ENCODE measurements around the gene AFF2. TPM values are rescaled to one million over a fixed set of nuclear protein-coding genes. Genes with fewer than 3 reads are reported as not detected.

AFF2 gene
- total RNA-seq, 6 donors from 2014 or later, result 6.1 to 17.4 (median 9.7) TPM

DNA sequence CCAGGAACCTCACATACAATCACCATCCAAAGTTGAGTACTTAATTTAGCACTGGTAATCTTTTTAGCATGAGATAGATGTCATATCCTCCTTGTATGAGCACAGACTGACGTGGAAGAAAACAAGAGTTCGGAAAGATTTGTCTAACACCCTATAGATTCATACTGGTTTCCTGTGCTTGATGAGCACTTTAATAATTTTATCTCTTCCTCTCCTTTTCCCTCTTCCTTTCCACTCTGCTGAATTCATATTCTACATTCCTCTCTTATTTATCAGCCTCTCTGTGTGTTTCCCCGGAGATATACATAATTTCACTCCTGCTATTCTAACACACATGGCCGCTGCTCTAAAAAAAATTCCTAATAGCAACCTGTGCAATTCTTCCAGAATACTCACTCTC is 273.9 kb downstream of the AFF2 start:
- 66 to 78% methylated on average over 4 of the region's 4 CpGs for WGBS, 2 donors
- no peaks in the 10 kb centered on the region for H3K36me3 ChIP-seq
- no peak for ATAC-seq (ENCODE audit: low FRiP score in 2 of 2)
- H3K4me3 ChIP-seq, result no peak overlapping the region
- TF ChIP-seq, protein P1, sequence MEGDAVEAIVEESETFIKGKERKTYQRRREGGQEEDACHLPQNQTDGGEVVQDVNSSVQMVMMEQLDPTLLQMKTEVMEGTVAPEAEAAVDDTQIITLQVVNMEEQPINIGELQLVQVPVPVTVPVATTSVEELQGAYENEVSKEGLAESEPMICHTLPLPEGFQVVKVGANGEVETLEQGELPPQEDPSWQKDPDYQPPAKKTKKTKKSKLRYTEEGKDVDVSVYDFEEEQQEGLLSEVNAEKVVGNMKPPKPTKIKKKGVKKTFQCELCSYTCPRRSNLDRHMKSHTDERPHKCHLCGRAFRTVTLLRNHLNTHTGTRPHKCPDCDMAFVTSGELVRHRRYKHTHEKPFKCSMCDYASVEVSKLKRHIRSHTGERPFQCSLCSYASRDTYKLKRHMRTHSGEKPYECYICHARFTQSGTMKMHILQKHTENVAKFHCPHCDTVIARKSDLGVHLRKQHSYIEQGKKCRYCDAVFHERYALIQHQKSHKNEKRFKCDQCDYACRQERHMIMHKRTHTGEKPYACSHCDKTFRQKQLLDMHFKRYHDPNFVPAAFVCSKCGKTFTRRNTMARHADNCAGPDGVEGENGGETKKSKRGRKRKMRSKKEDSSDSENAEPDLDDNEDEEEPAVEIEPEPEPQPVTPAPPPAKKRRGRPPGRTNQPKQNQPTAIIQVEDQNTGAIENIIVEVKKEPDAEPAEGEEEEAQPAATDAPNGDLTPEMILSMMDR (IDR thresholded peaks at IDR 0.05), result no peak
- no peak for TF ChIP-seq POLR2A (IDR thresholded peaks at IDR 0.05)
- no peak for TF ChIP-seq POLR2AphosphoS5 (IDR thresholded peaks at IDR 0.05)
- no peak for TF ChIP-seq EP300 (IDR thresholded peaks at IDR 0.05)
- H3K27me3 ChIP-seq, result no peaks in the 10 kb centered on the region
- no peak for DNase-seq
- H3K9me3 ChIP-seq, result peaks cover 0 to 20% (median 0%) of the 10 kb centered on the region in 4 donors
- H3K4me1 ChIP-seq, result no peaks in the 10 kb centered on the region
- H3K27ac ChIP-seq, result no peak overlapping the region

DNA sequence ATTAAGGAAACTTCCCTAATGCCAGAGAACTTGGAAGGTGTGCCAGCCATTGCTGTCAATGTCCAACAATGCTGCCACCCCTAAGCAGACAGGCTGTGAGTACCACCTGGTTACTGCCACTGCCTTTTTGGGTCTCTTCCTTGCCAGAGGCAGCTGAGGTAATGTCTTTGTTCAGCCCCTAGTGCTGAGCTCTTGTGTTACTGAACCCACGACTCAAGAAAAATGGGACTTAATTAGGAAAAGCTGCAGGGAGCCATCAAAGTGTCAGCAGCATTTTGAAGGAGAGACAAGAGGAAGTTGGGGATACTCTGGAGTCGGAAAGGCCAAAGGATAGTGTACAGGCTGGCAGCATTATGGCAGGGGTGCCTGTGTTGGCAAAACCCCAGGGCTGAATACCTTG is 283.7 kb downstream of the AFF2 start:
- Histone ChIP-seq H3K4me1 (no peaks in the 10 kb centered on the region), H3K27ac (no peak overlapping the region), H3K9me3 (no peaks in the 10 kb centered on the region), H3K36me3 (no peaks in the 10 kb centered on the region), H3K4me3 (no peak overlapping the region), H3K27me3 (no peaks in the 10 kb centered on the region)
- WGBS, 2 donors, result 59 to 60% methylated on average over 2 of the region's 2 CpGs
- no peak for DNase-seq
- no peak for ATAC-seq (ENCODE audit: low FRiP score in 2 of 2)
- TF ChIP-seq POLR2AphosphoS5 (IDR thresholded peaks at IDR 0.05) (no peak), EP300 (IDR thresholded peaks at IDR 0.05) (no peak), POLR2A (IDR thresholded peaks at IDR 0.05) (no peak)
- TF ChIP-seq, protein P1 (IDR thresholded peaks at IDR 0.05), result no peak

DNA sequence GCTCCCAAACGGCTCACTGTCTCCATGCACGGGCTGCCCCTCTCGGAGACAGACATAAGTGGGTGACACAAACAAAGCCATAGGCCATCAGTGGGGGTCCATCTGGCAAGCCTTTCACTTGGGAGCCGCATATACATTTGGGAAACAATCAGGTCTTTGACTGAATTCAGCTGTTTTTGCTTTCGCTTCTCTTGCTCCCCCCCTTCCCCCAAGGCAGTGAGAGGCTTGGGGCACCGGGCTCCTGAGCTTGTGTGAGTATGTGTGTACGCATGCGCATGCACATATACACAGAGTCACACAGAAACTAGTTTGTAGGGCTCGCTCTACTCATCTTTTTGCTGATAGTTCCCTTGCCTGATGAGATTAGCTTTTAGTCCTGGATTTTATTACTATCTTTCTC is 284.4 kb downstream of the AFF2 start:
- Histone ChIP-seq H3K4me3 (no peak overlapping the region), H3K36me3 (no peaks in the 10 kb centered on the region), H3K4me1 (no peaks in the 10 kb centered on the region), H3K27ac (no peak overlapping the region), H3K9me3 (no peaks in the 10 kb centered on the region), H3K27me3 (no peaks in the 10 kb centered on the region)
- TF ChIP-seq EP300 (IDR thresholded peaks at IDR 0.05), result no peak
- WGBS, 2 donors, result 74 to 96% methylated on average over 5 to 9 of the region's 9 CpGs
- DNase-seq, result no peak
- no peak for ATAC-seq (ENCODE audit: low FRiP score in 2 of 2)

DNA sequence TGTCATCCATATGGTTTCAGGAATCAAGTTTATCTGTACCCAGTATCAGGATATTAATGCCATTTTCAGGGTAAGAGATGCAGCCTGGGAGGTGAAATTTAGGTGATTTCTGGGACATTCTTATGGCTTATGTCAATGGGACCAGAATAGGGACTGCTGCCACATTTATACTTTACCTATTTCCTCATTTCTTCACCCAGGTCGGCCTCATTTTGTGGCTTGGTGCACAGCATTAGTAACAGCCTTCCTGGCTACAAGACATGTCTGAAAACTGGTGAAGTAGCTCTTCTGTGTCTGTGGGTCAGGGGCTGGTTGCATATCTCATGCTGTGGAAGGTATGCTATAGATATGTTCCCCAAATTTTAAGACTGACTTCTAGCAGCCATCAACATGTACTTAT is 284.8 kb downstream of the AFF2 start:
- 64 to 70% methylated on average over 1 of the region's 1 CpG for WGBS, 2 donors
- no peaks in the 10 kb centered on the region for H3K9me3 ChIP-seq
- H3K27me3 ChIP-seq, result no peaks in the 10 kb centered on the region
- H3K27ac ChIP-seq, result no peak overlapping the region
- no peak for TF ChIP-seq POLR2A (IDR thresholded peaks at IDR 0.05)
- TF ChIP-seq, protein P1 (IDR thresholded peaks at IDR 0.05), result no peak
- no peak for TF ChIP-seq EP300 (IDR thresholded peaks at IDR 0.05)
- TF ChIP-seq POLR2AphosphoS5 (IDR thresholded peaks at IDR 0.05), result no peak
- ATAC-seq (ENCODE audit: low FRiP score in 2 of 2) (no peak), DNase-seq (no peak)
- no peaks in the 10 kb centered on the region for H3K4me1 ChIP-seq
- H3K4me3 ChIP-seq, result no peak overlapping the region
- no peaks in the 10 kb centered on the region for H3K36me3 ChIP-seq

DNA sequence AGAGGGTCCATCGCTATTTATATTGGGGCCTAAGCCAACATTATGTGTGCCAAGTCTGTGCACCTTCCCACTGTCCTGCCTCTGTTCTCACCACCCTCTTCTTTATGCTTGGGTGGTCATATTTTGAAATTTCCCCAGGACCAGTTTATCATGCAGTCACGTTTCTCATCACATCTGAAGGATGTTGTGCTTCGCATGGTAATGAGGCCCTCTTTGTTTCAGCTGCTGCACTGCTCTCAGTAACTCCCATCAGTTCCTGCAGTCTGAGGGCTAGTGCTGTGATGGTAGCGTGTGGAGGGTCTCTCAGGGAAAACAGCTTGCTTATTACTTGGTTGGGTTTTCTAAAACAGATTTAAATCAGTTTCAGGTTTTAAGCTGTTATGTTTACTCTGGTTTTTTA is 288.0 kb downstream of the AFF2 start:
- no peaks in the 10 kb centered on the region for H3K36me3 ChIP-seq
- H3K4me1 ChIP-seq, result no peaks in the 10 kb centered on the region
- H3K27me3 ChIP-seq, result no peaks in the 10 kb centered on the region
- no peak for ATAC-seq (ENCODE audit: low FRiP score in 2 of 2)
- no peak overlapping the region for H3K27ac ChIP-seq
- H3K9me3 ChIP-seq, result no peaks in the 10 kb centered on the region
- no peak overlapping the region for H3K4me3 ChIP-seq
- WGBS, 2 donors, result 61 to 65% methylated on average over 4 of the region's 4 CpGs
- TF ChIP-seq EP300 (IDR thresholded peaks at IDR 0.05), result no peak
- TF ChIP-seq, protein P1 (IDR thresholded peaks at IDR 0.05), result no peak
- DNase-seq, result no peak

Measured in upper lobe of left lung (tissue), 6 donors.